DMS53 (cell line): ENCODE data around the gene VSIG8.
A peak's percentile ranks its signal among the peaks of the same experiment; 100 is the strongest.

ENCODE experiments used
- DNase-seq: peaks from one replicate; lab custom pipeline; 2025; lab: John Stamatoyannopoulos, UW

The VSIG8 gene

GRCh38 chr1:159883134-159883533 is 20.7 kb upstream of the VSIG8 start:
- DNase-seq = no peak

DNA sequence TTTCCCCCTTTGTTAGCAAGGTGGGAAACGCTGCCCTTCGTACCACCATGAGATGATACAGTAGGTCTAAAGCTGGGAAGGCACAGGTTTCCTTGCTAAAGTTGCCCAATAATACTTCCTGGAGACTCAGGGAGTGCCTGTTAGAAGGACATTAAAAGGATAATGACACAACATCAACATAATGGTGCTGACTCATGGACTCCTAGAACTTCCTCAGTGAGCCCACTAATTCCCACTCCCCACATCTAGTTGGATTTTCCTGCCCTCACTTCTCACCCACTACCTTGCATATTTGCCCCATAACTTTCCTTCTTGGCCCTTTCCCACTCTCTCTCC is 20.0 kb upstream of the VSIG8 start:
- DNase-seq = peak; percentile 42

GRCh38 chr1:159881622-159882526 is 19.4 kb upstream of the VSIG8 start:
- DNase-seq = peak; percentile 99

DNA sequence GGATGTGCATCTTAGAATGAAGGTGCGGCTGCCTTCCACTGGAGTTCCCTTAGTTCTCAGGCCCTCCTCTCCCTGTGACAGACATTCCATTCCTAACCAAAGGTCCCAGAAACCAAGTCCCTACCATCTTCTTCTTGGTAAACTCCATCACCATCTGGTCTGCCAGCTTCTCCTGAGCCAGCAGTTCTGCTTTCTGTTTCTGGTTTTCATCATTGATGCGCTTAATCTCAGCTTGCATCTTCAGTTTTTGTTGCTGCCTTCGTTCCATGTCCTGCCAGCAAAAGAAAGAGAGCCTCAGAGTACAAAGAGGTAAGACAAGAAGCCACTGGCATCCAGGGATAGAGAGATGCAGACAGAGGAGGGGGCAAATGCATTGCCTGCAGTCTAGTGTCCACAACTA is 18.0 kb upstream of the VSIG8 start:
- no peak for DNase-seq

DNA sequence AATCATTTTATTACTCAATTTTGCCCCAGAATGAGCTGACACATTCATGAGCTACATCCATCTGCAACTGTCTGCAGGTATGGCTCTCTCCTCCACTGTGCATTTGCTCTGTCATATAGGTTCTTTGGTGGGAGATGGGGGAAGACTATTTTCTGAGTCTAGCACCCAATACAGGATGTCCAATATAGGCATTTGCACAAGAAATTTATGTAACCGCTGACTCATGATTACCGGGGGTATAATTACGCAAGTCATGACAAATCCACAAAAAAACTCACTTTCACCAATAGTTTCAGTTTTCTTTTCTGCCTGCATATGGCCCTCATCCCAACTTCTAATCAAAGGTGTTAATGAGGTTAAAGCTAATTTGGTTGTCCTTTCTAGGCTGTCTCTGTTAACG is 17.5 kb upstream of the VSIG8 start:
- DNase-seq = no peak

- DNase-seq = no peak
These were observed 16.7 kb upstream of the VSIG8 start for GRCh38 chr1:159879136-159879535.

DNA sequence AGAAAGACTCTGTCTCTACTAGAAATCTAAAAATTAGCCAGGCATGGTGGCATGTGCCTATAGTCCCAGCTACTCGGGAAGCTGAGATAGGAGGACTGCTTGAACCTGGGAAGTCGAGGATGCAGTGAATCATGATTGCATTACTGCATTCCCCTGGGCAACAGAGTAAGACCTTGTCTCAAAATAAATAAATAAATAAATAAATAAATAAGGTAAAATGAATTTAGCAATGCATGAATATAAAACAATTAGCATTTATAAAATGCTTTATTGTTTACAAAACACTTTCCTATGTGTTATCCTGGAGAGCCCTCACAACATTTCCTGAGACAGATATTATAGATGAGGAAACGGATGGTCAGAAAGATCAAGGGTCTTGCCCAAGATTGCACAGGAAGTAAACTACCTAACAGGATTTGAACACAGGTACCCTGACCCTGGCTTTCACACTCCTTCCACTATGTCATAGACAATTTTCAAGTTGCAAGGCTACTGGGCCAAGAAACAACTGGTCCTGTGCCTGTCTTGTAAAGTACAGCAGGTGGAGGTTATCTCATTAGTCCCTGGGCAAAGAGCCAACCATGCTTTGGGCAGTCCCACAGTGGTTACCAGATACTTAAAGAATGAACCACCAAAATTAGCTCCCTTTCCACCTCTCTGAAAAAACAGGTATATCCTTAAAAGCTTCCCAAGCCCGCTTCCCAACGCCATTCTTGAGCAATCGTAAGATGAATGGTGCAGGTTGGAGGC is 15.4 kb upstream of the VSIG8 start:
- no peak for DNase-seq

GRCh38 chr1:159873530-159874143 is 11.2 kb upstream of the VSIG8 start:
- DNase-seq = no peak

DNA sequence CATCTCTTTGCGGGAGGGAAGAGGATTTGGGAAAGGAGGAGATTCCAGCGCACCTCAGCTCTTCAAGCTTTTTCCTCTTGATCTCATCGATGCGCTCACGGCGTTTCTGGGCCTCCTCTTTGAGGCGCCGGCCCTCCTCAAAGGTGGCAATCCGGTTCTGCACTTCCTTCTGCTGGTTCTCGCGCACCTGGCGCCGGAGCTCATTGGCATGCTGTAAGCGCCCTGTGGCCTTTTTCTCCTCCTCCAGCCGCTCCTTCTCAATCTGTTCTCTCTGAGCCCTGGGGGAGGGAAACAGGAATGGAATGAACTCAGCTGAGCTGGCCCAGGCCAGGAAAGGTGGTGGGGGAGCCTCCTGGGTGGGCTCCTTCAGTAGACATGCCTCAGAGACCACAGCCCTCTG is 10.4 kb upstream of the VSIG8 start:
- no peak for DNase-seq

DNA sequence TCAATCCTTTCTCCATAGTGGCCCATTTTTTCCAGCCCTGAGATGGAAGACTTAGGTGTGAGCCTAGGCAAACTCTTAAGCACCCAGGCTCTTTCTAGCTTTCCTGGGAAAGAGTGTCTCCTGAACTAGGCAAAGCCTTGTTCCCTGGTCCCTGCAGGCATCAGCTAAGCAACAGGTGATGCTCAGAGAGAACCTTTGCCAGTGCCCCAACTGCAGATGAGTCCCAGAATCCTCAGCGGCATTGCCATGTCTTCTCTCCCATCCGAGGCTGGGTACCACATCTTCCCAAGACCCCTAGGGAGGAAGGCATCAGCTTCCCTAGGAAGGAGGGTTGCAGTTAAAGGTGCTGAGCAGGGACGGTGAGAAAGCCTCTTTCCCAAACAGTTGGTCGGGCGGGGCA is 8.2 kb upstream of the VSIG8 start:
- no peak for DNase-seq

DNA sequence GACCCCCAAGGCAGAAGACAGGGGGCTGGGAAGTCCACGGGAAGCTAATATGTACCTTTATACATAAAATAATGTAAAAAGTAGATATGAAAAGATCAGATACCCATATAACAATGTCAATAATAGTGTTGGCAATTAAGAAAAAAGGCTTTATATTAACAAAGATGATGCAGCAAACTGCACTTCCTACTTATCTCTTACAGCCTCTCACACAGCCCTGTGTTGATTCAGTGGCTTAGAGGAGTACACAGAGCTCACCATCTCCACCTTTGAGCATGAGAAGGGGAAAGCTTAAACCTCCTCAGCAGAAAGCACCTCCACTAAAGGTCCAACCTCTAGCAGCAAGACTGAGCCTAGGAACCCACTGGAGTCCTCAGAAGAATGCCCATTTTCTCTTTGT is 7.2 kb upstream of the VSIG8 start:
- DNase-seq = peak; percentile 69

- peak; percentile 83 for DNase-seq
These were observed 6.7 kb upstream of the VSIG8 start for GRCh38 chr1:159869173-159869572.

- DNase-seq = peak; percentile 55
These were observed 6.3 kb upstream of the VSIG8 start for GRCh38 chr1:159868766-159869165.

DNA sequence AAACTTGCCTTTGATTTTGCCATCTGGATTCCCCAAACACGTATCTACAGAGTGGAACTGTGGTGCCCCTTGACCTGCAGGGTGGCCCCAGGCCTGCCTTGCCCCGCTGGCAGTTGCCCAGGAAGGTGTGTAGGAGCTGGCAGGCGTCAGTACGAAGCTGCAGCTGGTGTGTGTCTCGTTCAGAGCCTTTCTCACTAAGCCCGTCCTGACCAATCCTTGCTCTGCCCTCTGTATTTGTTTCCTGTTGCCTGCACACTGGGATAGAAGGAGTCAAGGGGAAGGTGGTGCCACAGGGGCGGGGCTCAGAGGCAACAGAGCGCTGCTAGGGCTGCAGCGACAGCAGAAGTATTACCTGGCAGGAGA is 5.2 kb upstream of the VSIG8 start:
- DNase-seq = peak; percentile 98

GRCh38 chr1:159866905-159867663 is 4.6 kb upstream of the VSIG8 start:
- DNase-seq = peak; percentile 38

GRCh38 chr1:159866066-159866465 is 3.6 kb upstream of the VSIG8 start:
- no peak for DNase-seq

DNA sequence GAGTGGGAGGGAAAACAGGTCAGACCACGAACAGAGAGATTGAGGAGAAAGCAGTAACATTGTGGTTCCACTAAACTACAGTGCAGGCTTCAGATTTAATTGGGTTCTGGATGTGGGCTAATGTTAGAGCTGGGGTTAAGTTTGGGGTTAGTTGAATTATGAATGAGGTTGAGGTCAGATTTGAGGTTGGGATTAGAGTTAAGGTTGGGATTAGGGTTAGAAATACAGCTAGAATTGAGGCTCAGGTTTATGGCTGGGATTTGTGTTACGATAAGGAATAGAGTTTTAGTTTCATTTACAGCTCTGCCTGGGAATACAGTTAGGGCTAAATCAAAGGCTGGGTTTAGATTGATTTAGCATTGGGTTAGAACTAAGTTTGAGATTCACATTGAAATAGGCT is 1.8 kb upstream of the VSIG8 start:
- DNase-seq = no peak

DNA sequence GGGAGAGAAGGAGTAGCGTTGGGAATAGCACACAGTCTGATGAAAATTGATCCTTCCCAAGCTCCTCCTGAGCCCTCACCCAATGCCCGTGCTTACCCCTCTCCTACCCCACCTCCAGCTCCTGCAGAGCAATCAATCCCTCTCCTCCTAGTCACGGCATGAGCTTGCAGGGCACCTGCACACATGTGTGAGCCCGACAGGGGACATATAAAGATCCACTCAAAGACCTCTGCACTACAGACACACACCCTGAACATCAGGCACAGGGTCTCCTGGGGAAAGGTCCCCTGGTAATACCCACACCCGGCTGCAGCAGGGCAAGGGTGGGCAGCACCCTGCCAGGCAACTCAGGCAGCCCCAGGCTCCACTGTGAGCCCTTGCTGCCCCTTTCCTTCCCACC is 426 bp downstream of the VSIG8 start:
- DNase-seq = no peak

DNA sequence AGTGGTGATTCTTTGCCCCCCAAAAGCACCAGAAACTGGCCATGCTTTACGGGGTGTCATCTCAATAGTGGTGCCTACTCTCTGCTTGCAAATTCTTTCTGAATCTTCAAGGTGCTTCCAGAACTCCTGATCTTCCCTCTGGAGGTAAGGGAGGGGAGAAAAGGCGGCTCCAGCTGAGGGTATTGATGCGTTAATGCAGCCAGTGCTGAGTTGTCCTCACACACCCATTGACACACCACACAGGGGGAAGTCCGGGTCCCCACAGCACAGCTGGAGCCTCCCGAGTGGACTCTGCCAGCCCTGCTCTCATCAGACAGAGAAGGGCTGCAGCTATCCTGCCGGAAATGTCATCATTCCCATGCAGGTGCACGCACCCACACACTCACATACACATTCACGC is 1.2 kb downstream of the VSIG8 start:
- DNase-seq = no peak

- no peak for DNase-seq
These were observed 2.0 kb downstream of the VSIG8 start for GRCh38 chr1:159860456-159860855.

DNA sequence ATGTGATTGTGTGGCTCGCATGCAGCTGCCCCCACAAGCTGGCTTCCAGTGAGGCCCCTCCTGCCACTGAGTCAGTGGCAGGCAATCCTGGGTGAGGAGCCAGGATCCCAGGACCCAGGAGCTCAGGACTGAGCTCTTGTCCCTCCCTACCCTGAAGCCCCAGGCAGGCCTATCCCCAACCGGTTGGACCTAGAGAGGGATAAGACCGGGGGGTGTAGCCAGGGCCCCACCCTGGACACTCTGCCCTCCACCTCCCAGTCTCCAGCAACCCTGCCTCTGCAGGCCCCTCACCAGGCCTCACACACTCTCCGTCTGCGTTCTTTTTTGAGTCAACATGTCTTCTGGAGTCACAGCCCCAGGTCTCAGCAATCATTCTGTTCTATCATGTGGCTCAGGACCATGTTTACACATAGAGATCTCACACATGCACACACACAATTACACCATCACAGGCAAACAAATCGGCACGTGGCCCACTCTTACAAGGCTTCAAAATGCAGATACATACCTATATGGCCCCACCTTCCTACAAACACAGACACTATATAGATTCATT is 2.6 kb downstream of the VSIG8 start:
- DNase-seq = no peak

GRCh38 chr1:159857889-159858288 is 4.6 kb downstream of the VSIG8 start:
- no peak for DNase-seq
